Caki2 (cell line): Measurements from ENCODE around the gene C8G. TPM values are rescaled to one million over a fixed set of nuclear protein-coding genes. Genes with fewer than 3 reads are reported as not detected.
A peak's percentile ranks its signal among the peaks of the same experiment; 100 is the strongest.

ENCODE experiments used
- DNase-seq: peaks from one replicate; pipeline ENCODE4 v3.0.0-alpha.2; 2015; ENCODE audit warnings: low read depth
- in situ Hi-C: cut with HindIII; loops from 2 replicates; pipeline ENCODE4 v1.10.0; 2016; ENCODE audit warnings: low sequenced_read_pairs, low pct_unique_long_range_greater_than_20kb, mixed read lengths
- total RNA-seq: library from RNA; depleted of rRNA; stranded (reverse); fragments of >200 nt; shearing (Covaris generic); gene quantifications from 2 replicates; pipeline ENCODE4 v1.2.3, GENCODE V29; 2014; ENCODE audit warnings: low replicate concordance; rRNA removed

Gene C8G
- total RNA-seq = not detected in 2 replicates

GRCh38 chr9:136944519-136945332, at the start of gene C8G, which contains the start of gene FBXW5:
Gene C8G (plus strand): TSS chr9:136945243. CDS start chr9:136945321, 78 bp downstream.
Gene FBXW5 (minus strand): TSS chr9:136944738. CDS start chr9:136944083, 655 bp downstream.
- in situ Hi-C loops = no loop called here
- peak; percentile 85 for DNase-seq

- no peak for DNase-seq
- in situ Hi-C loops = no loop called here
Observed at GRCh38 chr9:136896027-136896426, 49.0 kb upstream of the C8G start.

GRCh38 chr9:136898483-136899100, 46.5 kb upstream of the C8G start:
- DNase-seq = no peak
- in situ Hi-C loops = no loop called here

- in situ Hi-C loops = no loop called here
Observed at GRCh38 chr9:136899196-136899595, 45.8 kb upstream of the C8G start.

DNA sequence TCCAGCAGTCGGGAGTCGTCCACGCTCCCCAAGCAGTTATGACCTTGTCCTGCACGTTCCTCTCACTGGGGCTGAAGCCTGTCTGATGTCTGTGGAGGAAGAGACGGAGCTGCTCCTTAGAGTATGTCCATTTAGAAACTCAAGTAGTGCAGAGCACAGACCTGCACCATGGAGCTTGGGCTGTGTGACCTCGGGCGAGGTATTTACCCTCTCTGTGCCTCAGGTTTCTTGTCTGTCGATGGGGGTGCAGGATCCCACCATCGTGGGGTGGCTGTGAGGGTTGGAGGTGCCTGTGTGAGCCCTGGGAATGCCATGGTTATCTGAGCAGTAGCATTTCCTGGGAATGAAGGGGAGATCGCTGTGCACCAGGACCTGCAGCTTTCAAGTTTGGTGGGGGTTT, 44.5 kb upstream of the C8G start:
- in situ Hi-C loops = no loop called here
- DNase-seq = no peak

More at GRCh38 chr9:136899196-136899595, 45.8 kb upstream of the C8G start:
- no peak for DNase-seq

GRCh38 chr9:136900988-136901515, 44.0 kb upstream of the C8G start:
- in situ Hi-C loops = no loop called here
- peak; percentile 80 for DNase-seq

- DNase-seq = peak; percentile 91
- in situ Hi-C loops = no loop called here
Observed at GRCh38 chr9:136901516-136902258, 43.4 kb upstream of the C8G start.

DNA sequence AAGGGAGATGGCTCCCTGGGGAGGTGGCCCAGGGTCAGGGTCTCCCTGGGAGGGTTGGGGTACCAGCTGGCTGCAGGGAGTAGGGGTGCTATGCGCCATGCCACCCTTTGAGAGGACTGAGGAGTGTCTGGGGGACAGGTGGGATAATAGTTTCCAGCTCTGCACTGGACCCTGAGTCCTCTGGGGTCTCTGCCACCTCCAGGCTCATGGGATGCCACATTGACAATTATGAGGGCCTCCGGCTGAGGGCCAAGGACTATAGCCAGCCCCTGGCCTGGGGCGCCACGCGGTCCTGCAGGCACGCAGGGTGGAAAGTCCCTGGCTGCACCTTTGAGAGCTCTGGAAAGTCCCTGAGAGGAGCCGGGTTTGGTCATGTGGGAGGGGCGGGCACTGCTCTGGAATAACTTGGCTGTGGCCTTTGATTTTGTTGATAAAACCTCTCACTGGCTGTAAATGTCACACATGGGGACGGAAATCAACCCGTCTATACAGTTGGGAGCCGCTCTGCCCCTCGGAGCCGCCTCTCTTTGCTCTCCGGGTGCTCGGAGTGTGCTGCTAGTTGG, 42.7 kb upstream of the C8G start:
- in situ Hi-C loops = no loop called here
- peak; percentile 93 for DNase-seq

DNA sequence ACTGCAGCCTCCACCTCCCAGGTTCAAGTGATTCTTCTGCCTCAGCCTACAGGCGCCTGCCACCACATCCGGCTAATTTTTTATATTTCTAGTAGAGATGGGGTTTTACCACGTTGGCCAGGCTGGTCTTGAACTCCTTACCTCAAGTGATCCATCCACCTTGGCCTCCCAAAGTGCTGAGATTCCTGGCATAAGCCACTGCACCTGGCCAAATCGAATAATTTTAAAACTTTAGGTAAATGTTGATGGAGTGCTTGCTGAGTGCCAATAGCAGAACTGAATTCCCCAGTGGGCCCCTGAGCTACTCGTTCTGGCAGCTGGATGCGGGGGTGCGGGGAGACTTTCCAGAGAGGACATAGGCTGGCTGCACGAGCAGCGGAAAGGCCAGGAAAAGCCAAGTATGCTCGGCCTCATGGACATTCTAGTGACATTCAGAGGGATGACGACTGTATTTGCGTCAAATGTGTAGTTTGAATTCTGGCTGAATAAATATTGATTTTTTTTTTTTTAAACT, 41.9 kb upstream of the C8G start:
- no peak for DNase-seq
- in situ Hi-C loops = no loop called here

DNA sequence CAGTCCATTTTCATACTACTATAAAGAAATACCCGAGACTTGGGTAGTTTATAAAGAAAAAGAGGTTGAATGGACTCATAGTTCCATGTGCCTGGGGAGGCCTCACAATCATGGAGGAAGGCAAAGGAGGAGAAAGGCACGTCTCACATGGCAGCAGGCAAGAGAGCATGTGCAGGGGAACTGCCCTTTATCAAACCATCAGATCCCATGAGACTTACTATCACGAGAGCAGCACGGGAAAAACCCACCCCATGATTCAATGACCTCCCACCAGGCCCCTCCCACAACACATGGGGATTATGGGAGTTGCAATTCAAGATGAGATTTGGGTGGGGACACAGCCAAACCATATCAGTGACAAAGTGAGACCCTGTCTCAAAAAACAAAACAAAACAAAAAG, 38.8 kb upstream of the C8G start:
- no peak for DNase-seq

DNA sequence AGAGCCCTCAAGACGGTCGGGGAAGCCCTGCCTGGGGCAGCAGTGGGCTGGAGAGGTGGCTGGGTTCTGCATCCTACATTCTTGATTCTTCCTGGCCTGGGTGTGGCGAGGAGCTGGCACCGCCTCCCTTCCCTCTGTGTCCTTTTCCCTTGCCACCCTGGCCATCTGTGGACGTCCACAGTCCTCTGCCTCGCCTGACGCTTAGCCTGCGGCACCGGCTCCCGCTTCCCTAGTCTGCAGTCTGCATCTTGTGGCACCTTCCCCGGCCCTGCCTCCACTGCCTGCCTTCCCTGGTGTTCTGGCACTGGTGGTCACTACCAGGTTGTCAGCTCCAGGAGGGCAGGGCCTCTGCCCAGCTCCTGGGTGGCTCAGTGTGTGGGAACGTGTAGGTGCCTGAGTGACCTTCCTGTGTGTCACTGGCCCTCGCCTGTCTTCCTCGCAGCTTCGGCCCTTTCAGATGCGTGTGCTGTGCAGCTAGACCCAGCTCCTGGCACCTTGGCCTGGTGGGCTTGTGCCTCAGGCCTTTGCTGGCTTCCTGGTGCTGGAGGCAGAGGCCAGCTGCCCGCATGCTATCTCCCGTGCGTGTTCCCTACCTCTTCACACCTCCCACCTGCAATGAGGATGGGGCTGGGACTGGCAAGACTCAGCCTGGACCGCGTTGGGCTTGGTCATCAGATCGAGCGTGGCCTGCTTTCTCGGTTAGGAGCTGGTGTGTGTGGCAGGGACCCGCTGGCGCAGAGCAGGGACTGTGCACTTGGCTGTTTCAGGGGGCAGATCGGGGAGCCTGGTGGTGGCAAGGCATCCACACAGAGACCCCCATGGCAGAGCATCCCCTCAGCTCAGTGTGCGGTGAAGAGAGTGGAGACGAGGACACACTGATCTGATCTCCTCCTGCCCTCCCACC, 37.8 kb upstream of the C8G start:
- DNase-seq = no peak
- in situ Hi-C loops = no loop called here

More for the DNA sequence above, 38.8 kb upstream of the C8G start:
- in situ Hi-C loops = no loop called here

DNA sequence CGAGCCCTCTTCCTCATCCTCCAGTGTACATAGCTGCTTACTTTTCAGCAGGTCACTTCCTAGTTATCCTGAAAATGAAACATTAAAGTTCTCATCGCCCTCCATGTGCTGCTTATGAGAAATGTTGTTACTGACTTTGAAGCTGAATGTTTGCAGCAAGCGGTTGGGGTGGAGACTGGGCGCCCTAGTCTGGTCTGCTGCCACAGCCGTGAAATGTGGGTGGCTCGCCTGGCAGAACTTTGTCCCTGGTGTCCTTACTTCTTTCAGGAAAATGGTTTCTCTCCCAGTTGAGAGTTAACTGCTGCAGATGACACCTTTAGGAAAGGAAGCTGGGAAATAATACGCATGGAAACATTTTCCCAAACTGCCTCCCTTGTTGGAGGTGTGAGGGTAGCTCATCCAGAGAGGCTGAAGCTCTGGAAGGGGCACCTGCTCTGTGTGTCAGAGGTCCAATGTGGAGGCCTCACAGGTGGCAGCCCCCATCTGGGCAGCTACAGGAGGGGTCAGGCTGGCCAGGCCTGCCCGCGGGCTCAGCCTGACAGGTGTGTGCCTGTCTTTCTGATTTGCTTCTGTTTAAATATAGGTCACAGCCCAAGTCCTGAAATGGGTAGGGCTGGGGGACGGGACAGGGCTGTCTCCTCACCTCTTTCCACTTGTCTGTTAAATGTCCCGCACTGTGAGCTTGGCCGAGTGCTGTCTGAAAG, 34.7 kb upstream of the C8G start:
- in situ Hi-C loops = no loop called here
- DNase-seq = no peak

DNA sequence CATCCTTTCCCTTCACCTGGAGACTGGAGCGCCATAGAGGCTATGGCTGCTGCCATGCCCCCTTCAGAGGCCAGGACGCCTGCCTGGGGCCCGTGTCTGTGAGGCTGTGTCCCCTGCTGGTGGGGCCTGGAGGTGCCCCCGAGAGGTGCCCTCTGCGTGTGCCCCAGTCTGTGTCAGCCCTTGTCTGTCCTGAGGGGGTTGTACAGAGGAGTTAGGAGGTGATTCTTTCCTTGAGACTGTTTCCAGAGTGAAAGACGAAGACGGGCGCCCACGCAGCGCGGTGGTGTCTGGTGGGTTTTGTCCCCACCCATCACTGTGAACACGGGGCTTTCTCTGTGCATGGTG, 34.2 kb upstream of the C8G start:
- in situ Hi-C loops = no loop called here
- no peak for DNase-seq

- DNase-seq = no peak
- in situ Hi-C loops = no loop called here
Observed at GRCh38 chr9:136913701-136914438, 31.2 kb upstream of the C8G start.

DNA sequence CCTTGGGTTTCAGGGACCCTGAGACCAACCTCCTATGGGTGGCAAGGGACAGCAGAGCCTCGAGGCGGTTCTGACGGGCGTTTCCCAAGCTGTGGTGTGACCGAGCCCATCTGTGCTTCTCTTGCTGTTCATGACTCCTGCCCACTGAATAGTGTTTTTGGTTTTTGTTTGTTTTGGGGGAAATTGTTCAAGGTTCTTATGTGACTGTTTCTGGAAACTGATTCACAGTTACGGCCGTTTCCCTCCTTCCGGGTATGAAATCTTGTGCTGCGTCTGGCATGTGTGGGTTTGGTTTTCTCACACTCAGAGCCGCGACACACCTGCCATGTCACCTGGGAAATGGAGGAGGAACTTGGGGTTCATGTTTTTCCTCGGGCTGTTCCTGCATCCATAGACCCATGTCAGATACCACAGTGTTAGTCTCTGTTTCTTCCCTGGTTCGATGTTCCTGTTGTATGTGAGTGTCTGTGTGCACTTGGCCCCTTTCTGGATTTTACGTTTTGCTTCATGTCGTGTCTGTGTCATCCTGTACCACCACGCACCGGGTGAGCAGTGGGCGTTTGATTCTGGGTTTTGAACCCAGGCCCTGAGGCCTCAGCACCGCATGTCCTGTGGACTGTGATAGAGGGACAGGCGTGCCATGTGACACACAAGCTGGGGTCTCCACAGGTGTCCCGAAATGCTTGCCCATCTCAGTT, 29.3 kb upstream of the C8G start:
- in situ Hi-C loops = no loop called here
- no peak for DNase-seq
